Measurements from ENCODE around the gene ZNF480.
A peak's percentile ranks its signal among the peaks of the same experiment; 100 is the strongest.
"Not testable (repeated sequence)": the region's sequence is repeated elsewhere in the genome, so short reads cannot be mapped to it uniquely, and the experiment has no call there.

Gene ZNF480

GRCh38 chr19:52339022-52339421 lies 42.1 kb downstream of the ZNF480 start:
- DNase-seq (ENCODE audit: low spot score) = not testable (repeated sequence)

GRCh38 chr19:52343548-52343947 lies 46.6 kb downstream of the ZNF480 start:
- DNase-seq (ENCODE audit: low spot score) = peak; percentile 63

- DNase-seq (ENCODE audit: low spot score) = no peak
Measured at GRCh38 chr19:52345162-52345561, 48.2 kb downstream of the ZNF480 start.

- DNase-seq (ENCODE audit: low spot score) = no peak
Measured at GRCh38 chr19:52351512-52351911, 54.5 kb downstream of the ZNF480 start.

DNA sequence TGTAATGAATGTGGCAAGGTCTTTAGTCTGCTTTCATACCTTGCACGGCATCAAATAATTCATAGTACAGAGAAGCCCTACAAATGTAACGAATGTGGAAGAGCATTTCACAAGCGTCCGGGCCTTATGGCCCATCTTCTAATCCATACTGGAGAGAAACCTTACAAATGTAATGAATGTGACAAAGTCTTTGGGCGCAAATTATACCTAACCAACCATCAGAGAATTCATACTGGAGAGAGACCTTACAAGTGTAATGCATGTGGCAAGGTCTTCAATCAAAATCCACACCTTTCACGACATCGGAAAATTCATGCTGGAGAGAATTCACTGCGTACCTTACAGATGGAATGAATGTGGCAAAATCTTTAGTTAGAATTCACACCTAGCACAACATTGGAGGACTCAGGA lies 69.5 kb downstream of the ZNF480 start:
- no peak for DNase-seq (ENCODE audit: low spot score)

DNA sequence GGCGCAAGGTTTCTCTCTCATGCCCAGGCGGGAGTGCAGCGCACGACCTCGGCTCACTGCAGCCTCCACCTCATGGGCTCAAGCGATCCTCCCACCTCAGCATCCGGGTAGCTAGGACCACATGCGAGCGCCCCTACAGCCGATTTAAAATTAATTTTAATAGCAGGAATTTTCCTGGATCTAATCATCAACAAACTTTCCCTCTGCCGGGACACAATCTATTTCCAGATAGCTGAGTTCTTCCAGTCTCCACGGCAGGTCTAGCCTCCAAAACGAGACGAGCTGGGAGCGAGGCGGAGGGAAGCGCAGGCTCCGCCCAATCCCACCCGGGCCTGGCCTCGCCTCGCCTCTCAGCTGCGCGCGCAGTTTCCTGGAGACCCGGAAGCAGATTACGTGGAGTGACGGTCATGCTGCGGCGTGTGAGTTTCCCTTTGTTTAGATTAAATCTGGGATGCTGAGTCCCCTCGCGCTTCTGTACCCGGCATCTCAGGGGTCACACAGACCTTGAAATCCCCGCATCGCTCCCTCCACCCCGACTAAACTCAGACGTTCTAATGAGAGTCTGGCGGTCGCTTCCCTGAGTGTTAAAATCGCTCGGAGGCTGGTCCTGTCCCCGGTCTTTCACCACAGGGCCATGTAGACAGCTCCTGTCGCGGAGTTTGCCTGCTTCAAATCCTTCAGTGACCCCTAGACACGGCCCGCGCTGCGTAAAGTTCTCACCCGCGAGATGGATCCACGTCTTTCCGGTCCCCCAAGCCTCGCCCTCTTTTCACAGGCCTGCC lies 72.8 kb downstream of the ZNF480 start, which contains the start of gene ZNF880:
Gene ZNF880, plus strand, starts transcription at position 365 of the 782 bp plus-strand sequence. Its CDS starts 43 bp downstream, at position 408.
- DNase-seq (ENCODE audit: low spot score) = peak; percentile 88

DNA sequence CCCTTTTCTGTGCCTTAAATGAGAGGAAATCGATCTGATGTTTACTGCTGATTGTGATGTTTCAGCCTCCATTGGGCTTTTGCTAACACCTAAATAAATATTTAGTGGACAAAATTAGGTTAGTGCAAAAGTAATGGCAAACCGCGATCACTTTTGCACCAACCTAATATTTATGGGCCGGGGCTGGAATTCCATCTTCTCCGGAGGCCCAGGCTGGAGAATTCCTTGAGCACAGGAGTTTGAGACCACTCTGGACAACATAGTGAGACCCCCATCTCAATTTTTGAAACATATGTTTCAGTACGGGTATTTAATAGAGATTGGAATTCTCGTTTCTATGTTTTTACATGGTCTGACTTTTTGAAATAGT lies 73.4 kb downstream of the ZNF480 start:
- no peak for DNase-seq (ENCODE audit: low spot score)
